Psoas muscle (tissue), 8 donors: ENCODE data around the gene RBM5. TPM values are rescaled to one million over a fixed set of nuclear protein-coding genes. Genes with fewer than 3 reads are reported as not detected.

ENCODE experiments used
- ATAC-seq, 4 donors: fragments of 200-7000 bp; cut with Tn5 transposase; one replicate each; pipeline ENCODE4 v1.9.1; 2020; ENCODE audit warnings: moderate library complexity in 3 of 4, mild to moderate bottlenecking in 2 of 4
- DNase-seq, 2 donors: peaks; one replicate each; pipeline ENCODE4 v3.0.0-alpha.2; 2020
- H3K27ac ChIP-seq: fragments of 200-600 bp; one replicate; pipeline ENCODE4 v1.8.0; 2022
- H3K27me3 ChIP-seq, 3 donors: fragments of 200-600 bp in 1 of 3; one replicate each; pipeline versions ENCODE4 v1.6.1 to v1.8.0; 2013 to 2022; ENCODE audit warnings: low read length in 2 of 3, mild to moderate bottlenecking in 2 of 3, moderate library complexity in 1 of 3; ENCODE audit not compliant: insufficient read depth in 3 of 3
- H3K36me3 ChIP-seq, 2 donors: fragments of 200-600 bp in 1 of 2; one replicate each; pipeline versions ENCODE4 v1.6.1 to v1.8.0; 2013 to 2022; ENCODE audit warnings: low read depth in 1 of 2, mild to moderate bottlenecking in 1 of 2, moderate library complexity in 1 of 2; ENCODE audit not compliant: insufficient read depth in 1 of 2
- H3K4me1 ChIP-seq: fragments of 200-600 bp; one replicate; pipeline ENCODE4 v1.8.0; 2022
- H3K4me3 ChIP-seq: fragments of 200-600 bp; one replicate; pipeline ENCODE4 v1.8.0; 2022; ENCODE audit warnings: mild to moderate bottlenecking
- H3K9me3 ChIP-seq: fragments of 200-600 bp; one replicate; pipeline ENCODE4 v1.8.0; 2022
- CTCF ChIP-seq: fragments of 200-600 bp; IDR thresholded peaks from one replicate; pipeline ENCODE4 v1.8.0; 2022; ENCODE audit warnings: antibody characterized with exemption
- WGBS, 3 donors: extraction: QIAGEN DNeasy Blood & Tissue Kit; methylation state at CpG; one replicate each; pipeline versions ENCODE4 v1.1.6 to v1.1.7; 2013; 5-methylcytosine and 5-hydroxymethylcytosine counted together
- intact Hi-C, 2 donors: fragments of 100-400 bp; cut with DNase I; formaldehyde crosslinking; loops; one replicate each; pipeline versions ENCODE4 v1.11.0 to v1.14.2; 2022
- polyA plus RNA-seq, 3 donors: library from polyadenylated mRNA; stranded (reverse); fragments of 200-250 nt; gene quantifications; one replicate each; pipeline ENCODE4 v1.2.3, GENCODE V29; 2013
- total RNA-seq, 4 donors: library from RNA; stranded (reverse); fragmentation: NEBNext Ultra II Directional in 2 of 4; extraction: Animal tissue kit (Norgen Biotek cat#: 25700) in 2 of 4; gene quantifications; one replicate each; pipeline versions ENCODE4 v1.2.1 to v1.2.4, GENCODE V29; 2021 to 2023
- donor health status: healthy with polysubstance abuse.
- donor health status: DM: no; HTN: no; CAD: no; lungs with moderate emphysema.
- donor health status: Bipolar disorder and iron deficiency.
- donor health status: healthy.
- donor health status: DM: yes; HTN: yes; CAD: no.
- donor health status: DM: no; HTN: no; CAD: no.
- donor health status: DM: no; HTN: no; CAD: no.
- donor health status: DM: yes; HTN: yes; CAD: no.

The RBM5 gene
- total and polyA plus RNA-seq, 7 donors = 30.7 to 61.4 (median 35.6) TPM

DNA sequence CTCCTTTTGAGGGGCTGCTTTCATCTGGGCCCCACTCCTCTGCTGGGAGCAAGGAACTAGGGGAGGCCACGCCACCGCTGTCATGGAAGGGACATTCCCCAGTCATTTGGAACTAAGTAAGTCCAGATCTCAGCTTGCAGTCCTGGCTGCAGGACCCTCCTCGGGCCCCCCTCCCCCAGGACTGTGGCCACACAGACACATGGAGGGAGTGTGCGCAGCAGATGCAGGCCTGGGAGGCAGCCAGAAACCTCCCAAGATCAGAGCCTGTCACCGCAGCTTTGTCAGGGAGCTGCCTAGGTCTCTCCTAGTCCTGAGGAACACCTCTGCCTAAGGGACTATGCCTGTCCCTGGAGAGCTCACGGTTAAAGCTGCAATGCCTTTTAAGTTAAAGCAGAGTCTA is 59.1 kb downstream of the RBM5 start:
- Histone ChIP-seq H3K9me3 (no peaks in the 10 kb centered on the region), H3K27ac (no peak overlapping the region), H3K27me3 (no peaks in the 10 kb centered on the region), H3K36me3 (no peaks in the 10 kb centered on the region), H3K4me1 (no peaks in the 10 kb centered on the region), H3K4me3 (no peak overlapping the region)
- ATAC-seq = no peak
- TF ChIP-seq CTCF = no peak
- DNase-seq = no peak
- intact Hi-C loops = no loop called here
- 56 to 60% (median 57%) methylated on average over 6 of the region's 6 CpGs for WGBS, 3 donors

GRCh38 chr3:50150404-50150750 is 61.7 kb downstream of the RBM5 start:
- Histone ChIP-seq H3K27ac (no peak overlapping the region), H3K4me3 (no peak overlapping the region)

DNA sequence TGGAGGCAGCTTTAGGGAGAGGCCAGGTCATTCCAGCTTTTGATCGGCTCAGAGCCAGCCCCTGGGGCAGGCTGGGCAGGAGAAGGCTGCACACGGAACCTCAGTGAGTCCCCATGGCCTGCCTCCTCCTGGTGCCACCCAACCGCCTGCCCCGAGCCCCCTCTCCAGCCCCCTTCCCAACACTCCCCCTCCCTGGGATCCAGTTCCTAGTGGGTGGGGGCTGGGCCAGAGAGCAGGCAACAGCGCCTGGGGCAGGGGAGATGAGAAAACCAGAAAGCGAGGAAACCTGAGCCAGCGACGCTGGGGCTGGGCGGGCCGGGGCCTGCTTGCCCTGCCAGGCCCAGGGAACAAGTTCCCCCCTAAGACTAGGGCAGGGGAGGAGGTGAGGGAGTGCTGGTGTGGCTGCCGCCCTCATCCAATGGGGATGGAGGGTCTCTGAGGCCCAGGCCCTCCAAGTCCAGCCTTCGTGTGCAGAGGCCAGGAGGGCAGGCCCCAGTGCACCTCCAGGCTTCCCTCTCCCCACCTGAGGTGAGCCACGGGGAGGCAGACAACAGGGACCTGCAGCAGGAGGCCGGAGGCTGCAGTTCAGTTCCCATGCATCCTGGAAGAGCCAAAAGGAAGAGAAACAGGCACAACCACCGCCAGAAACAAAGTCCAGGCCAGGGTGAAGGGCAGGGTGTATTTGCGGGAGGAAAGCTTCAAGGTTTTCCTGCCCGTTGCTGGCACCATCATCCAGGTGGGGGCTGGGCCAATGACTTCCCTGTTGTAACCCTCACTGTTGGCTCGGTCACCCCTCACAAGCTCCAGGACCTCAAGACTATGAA is 62.4 kb downstream of the RBM5 start:
- no peak for ATAC-seq
- no peak for TF ChIP-seq CTCF
- intact Hi-C loops = no loop called here

More at GRCh38 chr3:50150404-50150750, 61.7 kb downstream of the RBM5 start:
- Histone ChIP-seq H3K27me3 (no peaks in the 10 kb centered on the region), H3K36me3 (no peaks in the 10 kb centered on the region), H3K9me3 (no peaks in the 10 kb centered on the region), H3K4me1 (no peaks in the 10 kb centered on the region)
- ATAC-seq = no peak
- WGBS, 3 donors = 90 to 100% (median 95%) methylated on average over 1 of the region's 1 CpG
- DNase-seq = no peak
- no peak for TF ChIP-seq CTCF
- intact Hi-C loops = no loop called here

DNA sequence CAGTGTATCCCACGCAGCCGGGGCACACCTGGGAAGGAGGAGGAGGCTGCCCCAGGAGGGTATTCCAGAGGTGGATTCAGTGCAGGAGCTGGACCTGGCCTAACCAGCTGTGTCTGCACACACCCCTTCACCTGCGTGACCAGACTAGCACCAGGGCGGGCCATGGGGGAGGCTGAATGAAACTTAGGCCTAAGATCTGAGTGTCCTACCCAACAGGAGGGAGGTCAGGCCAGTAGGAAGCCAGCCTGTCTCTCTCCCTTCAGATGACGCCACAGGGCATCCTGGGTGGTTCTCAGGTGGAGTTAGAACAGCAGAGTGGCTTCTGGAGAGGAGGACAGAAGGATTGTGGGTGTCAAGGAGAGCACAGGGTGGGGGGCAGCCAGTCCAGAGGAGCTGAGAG is 63.0 kb downstream of the RBM5 start:
- Histone ChIP-seq H3K9me3 (no peaks in the 10 kb centered on the region), H3K4me3 (no peak overlapping the region), H3K36me3 (no peaks in the 10 kb centered on the region), H3K4me1 (peaks cover 13% of the 10 kb centered on the region), H3K27ac (no peak overlapping the region), H3K27me3 (no peaks in the 10 kb centered on the region)
- no peak for TF ChIP-seq CTCF
- ATAC-seq (no peak), DNase-seq (no peak)
- 78 to 95% (median 92%) methylated on average over 4 to 5 of the region's 5 CpGs for whole genome bisulfite sequencing, 3 donors
- intact Hi-C loops = no loop called here

More for the DNA sequence above, 62.4 kb downstream of the RBM5 start:
- H3K4me1 ChIP-seq = peaks cover 6% of the 10 kb centered on the region
- no peaks in the 10 kb centered on the region for H3K9me3 ChIP-seq
- WGBS, 3 donors = 82 to 87% (median 83%) methylated on average over 14 to 18 of the region's 18 CpGs
- H3K4me3 ChIP-seq = no peak overlapping the region
- no peak overlapping the region for H3K27ac ChIP-seq
- no peaks in the 10 kb centered on the region for H3K27me3 ChIP-seq
- no peaks in the 10 kb centered on the region for H3K36me3 ChIP-seq
- no peak for DNase-seq
